Measurements from ENCODE around the gene LPP. TPM values are rescaled to one million over a fixed set of nuclear protein-coding genes. Genes with fewer than 3 reads are reported as not detected.

Gene LPP
- total RNA-seq, 4 donors from 2014 or later: 183 to 293 (median 242) TPM

DNA sequence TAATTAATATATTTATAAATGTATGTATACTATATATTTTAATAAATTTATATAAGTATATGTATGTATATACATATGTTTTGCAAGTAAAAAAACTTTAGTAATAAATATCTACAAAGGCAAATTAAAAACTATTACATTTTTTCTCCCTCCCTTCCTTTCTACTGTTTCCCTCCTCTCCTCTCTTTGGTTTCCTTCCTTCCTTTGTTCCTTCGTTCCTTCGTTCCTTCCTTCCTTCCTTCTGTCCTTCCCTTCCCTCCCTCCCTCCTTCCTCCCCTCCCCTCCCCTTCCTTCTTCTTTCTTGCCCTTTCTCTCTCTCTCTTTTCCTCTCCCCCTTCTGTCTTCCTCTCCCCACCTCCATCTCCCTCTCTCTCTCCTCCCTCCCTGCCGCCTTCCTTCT lies 423.6 kb downstream of the LPP start:
- H3K27ac ChIP-seq: peak overlapping the region in 2 of 4 donors; percentile 41 to 73
- WGBS, 2 donors: 97 to 100% methylated on average over 1 of the region's 3 CpGs
- H3K9me3 ChIP-seq: no peaks in the 10 kb centered on the region

GRCh38 chr3:188578576-188579363 lies 424.8 kb downstream of the LPP start:
- TF ChIP-seq EP300 (IDR thresholded peaks at IDR 0.05): peak; percentile 77 to 94
- no peak for TF ChIP-seq CTCF (IDR thresholded peaks at IDR 0.05)
- DNase-seq (ENCODE audit: low spot score in 2 of 2): peak; percentile 58 to 83
- H3K9me3 ChIP-seq: no peaks in the 10 kb centered on the region
- no peak overlapping the region for H3K4me3 ChIP-seq
- H3K36me3 ChIP-seq: no peaks in the 10 kb centered on the region
- peak overlapping the region; percentile 0 to 73 (median 54) for H3K27ac ChIP-seq
- 48% methylated on average over 6 of the region's 6 CpGs for WGBS, 2 donors
- H3K27me3 ChIP-seq: no peaks in the 10 kb centered on the region
- H3K4me1 ChIP-seq: peaks cover 0 to 57% (median 11%) of the 10 kb centered on the region in 4 donors

More for the DNA sequence above, 423.6 kb downstream of the LPP start:
- no peaks in the 10 kb centered on the region for H3K27me3 ChIP-seq
- no peak for DNase-seq (ENCODE audit: low spot score in 2 of 2)
- H3K36me3 ChIP-seq: no peaks in the 10 kb centered on the region
- H3K4me1 ChIP-seq: peaks cover 0 to 47% (median 5%) of the 10 kb centered on the region in 4 donors
- TF ChIP-seq EP300 (IDR thresholded peaks at IDR 0.05) (no peak), CTCF (IDR thresholded peaks at IDR 0.05) (no peak), POLR2A (IDR thresholded peaks at IDR 0.05) (no peak)
- H3K4me3 ChIP-seq: no peak overlapping the region

GRCh38 chr3:188580223-188580622 lies 426.3 kb downstream of the LPP start:
- Histone ChIP-seq H3K27ac (peak overlapping the region in 2 of 4 donors; percentile 22 to 62), H3K9me3 (no peaks in the 10 kb centered on the region), H3K4me1 (peaks cover 0 to 63% (median 23%) of the 10 kb centered on the region in 4 donors), H3K4me3 (no peak overlapping the region), H3K36me3 (no peaks in the 10 kb centered on the region), H3K27me3 (no peaks in the 10 kb centered on the region)
- 82% methylated on average over 1 of the region's 1 CpG for WGBS, 2 donors
- DNase-seq (ENCODE audit: low spot score in 2 of 2): no peak
- TF ChIP-seq CTCF (IDR thresholded peaks at IDR 0.05) (no peak), POLR2A (IDR thresholded peaks at IDR 0.05) (no peak), EP300 (IDR thresholded peaks at IDR 0.05) (no peak)

GRCh38 chr3:188580659-188581058 lies 426.7 kb downstream of the LPP start:
- Histone ChIP-seq H3K4me3 (no peak overlapping the region), H3K27ac (peak overlapping the region in 2 of 4 donors; percentile 22 to 62), H3K36me3 (no peaks in the 10 kb centered on the region), H3K27me3 (no peaks in the 10 kb centered on the region), H3K9me3 (no peaks in the 10 kb centered on the region), H3K4me1 (peaks cover 0 to 66% (median 25%) of the 10 kb centered on the region in 4 donors)
- 88 to 92% methylated on average over 1 of the region's 1 CpG for WGBS, 2 donors
- no peak for DNase-seq (ENCODE audit: low spot score in 2 of 2)
- TF ChIP-seq CTCF (IDR thresholded peaks at IDR 0.05): no peak
- TF ChIP-seq EP300 (IDR thresholded peaks at IDR 0.05): no peak
- no peak for TF ChIP-seq POLR2A (IDR thresholded peaks at IDR 0.05)

- Histone ChIP-seq H3K4me3 (no peak overlapping the region), H3K4me1 (peaks cover 0 to 72% (median 28%) of the 10 kb centered on the region in 4 donors), H3K9me3 (no peaks in the 10 kb centered on the region), H3K27ac (no peak overlapping the region), H3K36me3 (no peaks in the 10 kb centered on the region), H3K27me3 (no peaks in the 10 kb centered on the region)
- TF ChIP-seq POLR2A (IDR thresholded peaks at IDR 0.05): no peak
- TF ChIP-seq EP300 (IDR thresholded peaks at IDR 0.05): no peak
- TF ChIP-seq CTCF (IDR thresholded peaks at IDR 0.05): no peak
- 88 to 91% methylated on average over 4 of the region's 4 CpGs for whole genome bisulfite sequencing, 2 donors
- no peak for DNase-seq (ENCODE audit: low spot score in 2 of 2)
These were observed 427.4 kb downstream of the LPP start for GRCh38 chr3:188581365-188581764.

All from tibial nerve (tissue), 4 donors.